GM21576 (cell line): ENCODE measurements around the gene SHB.

Experiments used
- ATAC-seq: cut with Tn5 transposase; IDR thresholded peaks from one replicate; pipeline ENCODE4 v1.9.1; 2021; ENCODE audit warnings: mild to moderate bottlenecking, moderate library complexity; ENCODE audit not compliant: unreplicated experiment

The SHB gene

GRCh38 chr9:37873955-37874354, 195.1 kb downstream of the SHB start:
- no peak for ATAC-seq

- ATAC-seq: no peak
These were observed 198.2 kb downstream of the SHB start for GRCh38 chr9:37870799-37871176.

- no peak for ATAC-seq
These were observed 198.8 kb downstream of the SHB start for GRCh38 chr9:37870081-37870798.
